Measurements from ENCODE around the gene VPS13A.

VPS13A gene

DNA sequence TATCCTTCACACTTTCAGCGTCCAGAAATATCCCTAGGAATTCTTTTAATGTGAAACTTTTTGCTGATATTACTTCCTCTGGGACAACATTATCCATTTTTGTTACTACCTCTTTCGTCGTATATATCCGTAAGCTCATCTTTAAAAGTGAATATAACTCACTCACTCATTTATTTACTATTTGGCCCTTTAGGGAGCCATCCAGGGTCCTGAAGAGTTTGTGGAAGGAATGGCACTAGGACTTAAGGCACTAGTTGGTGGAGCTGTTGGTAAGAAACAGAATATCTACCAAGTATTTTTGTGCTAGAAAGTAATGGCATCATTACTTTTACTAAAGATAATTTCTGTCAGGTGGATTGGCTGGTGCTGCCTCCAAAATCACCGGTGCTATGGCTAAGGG is 192.7 kb downstream of the VPS13A start:
- TF ChIP-seq, protein P1, sequence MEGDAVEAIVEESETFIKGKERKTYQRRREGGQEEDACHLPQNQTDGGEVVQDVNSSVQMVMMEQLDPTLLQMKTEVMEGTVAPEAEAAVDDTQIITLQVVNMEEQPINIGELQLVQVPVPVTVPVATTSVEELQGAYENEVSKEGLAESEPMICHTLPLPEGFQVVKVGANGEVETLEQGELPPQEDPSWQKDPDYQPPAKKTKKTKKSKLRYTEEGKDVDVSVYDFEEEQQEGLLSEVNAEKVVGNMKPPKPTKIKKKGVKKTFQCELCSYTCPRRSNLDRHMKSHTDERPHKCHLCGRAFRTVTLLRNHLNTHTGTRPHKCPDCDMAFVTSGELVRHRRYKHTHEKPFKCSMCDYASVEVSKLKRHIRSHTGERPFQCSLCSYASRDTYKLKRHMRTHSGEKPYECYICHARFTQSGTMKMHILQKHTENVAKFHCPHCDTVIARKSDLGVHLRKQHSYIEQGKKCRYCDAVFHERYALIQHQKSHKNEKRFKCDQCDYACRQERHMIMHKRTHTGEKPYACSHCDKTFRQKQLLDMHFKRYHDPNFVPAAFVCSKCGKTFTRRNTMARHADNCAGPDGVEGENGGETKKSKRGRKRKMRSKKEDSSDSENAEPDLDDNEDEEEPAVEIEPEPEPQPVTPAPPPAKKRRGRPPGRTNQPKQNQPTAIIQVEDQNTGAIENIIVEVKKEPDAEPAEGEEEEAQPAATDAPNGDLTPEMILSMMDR (IDR thresholded peaks at IDR 0.05; ENCODE audit: unreplicated experiment in 3 of 3), result no peak
- Mint-ChIP-seq H3K4me3 (no peak overlapping the region), H3K27me3 (ENCODE audit: low read depth) (no peaks in the 10 kb centered on the region), H3K9me3 (peaks cover 8% of the 10 kb centered on the region), H3K36me3 (ENCODE audit: low read depth) (peaks cover 57% of the 10 kb centered on the region), H3K27ac (no peak overlapping the region), H3K4me1 (no peaks in the 10 kb centered on the region)

DNA sequence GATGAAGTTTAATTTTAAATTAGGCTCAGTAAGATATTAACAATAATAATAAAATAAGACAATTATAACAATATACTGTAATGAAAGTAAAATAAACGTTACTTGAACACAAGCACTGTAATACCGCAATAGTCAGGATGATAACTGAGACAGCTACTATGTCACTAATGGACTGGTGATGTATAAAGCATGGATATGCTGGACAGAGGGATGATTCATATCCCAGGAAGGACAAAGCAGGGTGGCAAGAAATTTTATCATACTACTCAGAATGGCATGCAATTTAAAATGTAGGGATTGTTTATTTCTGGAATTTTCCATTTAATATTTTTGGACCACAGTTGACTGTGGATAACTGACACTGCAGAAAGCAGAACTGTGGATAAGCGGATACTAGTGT is 196.9 kb downstream of the VPS13A start:
- no peak overlapping the region for H3K27ac Mint-ChIP-seq
- no peak overlapping the region for H3K4me3 Mint-ChIP-seq
- peaks cover 66% of the 10 kb centered on the region for H3K36me3 Mint-ChIP-seq (ENCODE audit: low read depth)
- H3K27me3 Mint-ChIP-seq (ENCODE audit: low read depth), result no peaks in the 10 kb centered on the region
- no peaks in the 10 kb centered on the region for H3K4me1 Mint-ChIP-seq
- peaks cover 8% of the 10 kb centered on the region for H3K9me3 Mint-ChIP-seq
- TF ChIP-seq, protein P1 (IDR thresholded peaks at IDR 0.05; ENCODE audit: unreplicated experiment in 3 of 3), result no peak

- Mint-ChIP-seq H3K9me3 (peaks cover 5% of the 10 kb centered on the region), H3K27me3 (ENCODE audit: low read depth) (no peaks in the 10 kb centered on the region), H3K4me3 (no peak overlapping the region), H3K4me1 (no peaks in the 10 kb centered on the region), H3K27ac (no peak overlapping the region), H3K36me3 (ENCODE audit: low read depth) (peaks cover 57% of the 10 kb centered on the region)
- TF ChIP-seq, protein P1 (IDR thresholded peaks at IDR 0.05; ENCODE audit: unreplicated experiment in 3 of 3), result no peak
Observed at GRCh38 chr9:77375956-77376532, 198.7 kb downstream of the VPS13A start.

DNA sequence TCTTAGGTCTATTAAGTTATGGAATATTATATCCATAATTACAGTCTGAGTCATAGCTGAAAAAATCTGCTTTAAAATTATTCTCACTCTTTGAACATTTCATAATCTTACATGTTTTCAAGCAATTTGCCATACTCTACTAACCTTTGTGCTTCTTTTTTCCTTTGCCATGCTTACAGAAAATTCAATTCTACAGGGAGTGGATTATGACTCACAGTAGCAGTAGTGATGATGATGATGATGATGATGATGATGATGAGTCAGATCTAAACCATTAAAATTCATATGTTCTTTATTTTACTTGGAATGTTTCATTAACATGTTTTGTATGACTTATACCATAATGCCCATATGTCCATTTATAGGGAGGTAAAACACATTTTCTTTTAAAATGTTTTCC is 207.1 kb downstream of the VPS13A start:
- Mint-ChIP-seq H3K27ac (no peak overlapping the region), H3K36me3 (ENCODE audit: low read depth) (peaks cover 18% of the 10 kb centered on the region), H3K9me3 (no peaks in the 10 kb centered on the region), H3K27me3 (ENCODE audit: low read depth) (no peaks in the 10 kb centered on the region), H3K4me1 (no peaks in the 10 kb centered on the region), H3K4me3 (no peak overlapping the region)
- TF ChIP-seq, protein P1 (IDR thresholded peaks at IDR 0.05; ENCODE audit: unreplicated experiment in 3 of 3), result no peak

DNA sequence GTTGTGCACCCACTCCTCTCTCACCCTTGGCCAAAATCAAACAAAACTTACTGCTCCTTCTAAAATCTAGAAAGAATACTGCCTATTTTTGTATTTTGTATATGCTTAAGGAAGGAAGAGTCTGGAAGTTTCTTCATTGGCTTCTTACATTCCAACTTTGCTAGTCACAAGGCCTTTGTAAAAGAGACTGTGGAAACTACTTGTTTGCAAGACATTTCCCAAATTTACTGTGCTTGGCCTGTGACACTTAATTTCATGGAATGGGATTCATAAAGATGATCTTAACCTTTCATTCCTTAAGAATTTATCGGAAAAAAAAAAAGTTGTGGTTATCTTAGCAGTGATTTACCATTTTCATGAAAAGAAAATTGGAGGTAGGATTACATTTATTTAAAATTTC is 208.9 kb downstream of the VPS13A start:
- peaks cover 22% of the 10 kb centered on the region for H3K36me3 Mint-ChIP-seq (ENCODE audit: low read depth)
- no peaks in the 10 kb centered on the region for H3K9me3 Mint-ChIP-seq
- no peak overlapping the region for H3K4me3 Mint-ChIP-seq
- TF ChIP-seq, protein P1 (IDR thresholded peaks at IDR 0.05; ENCODE audit: unreplicated experiment in 3 of 3), result no peak
- no peaks in the 10 kb centered on the region for H3K4me1 Mint-ChIP-seq
- H3K27me3 Mint-ChIP-seq (ENCODE audit: low read depth), result no peaks in the 10 kb centered on the region
- no peak overlapping the region for H3K27ac Mint-ChIP-seq

GRCh38 chr9:77391834-77392233 is 214.5 kb downstream of the VPS13A start:
- no peak overlapping the region for H3K4me3 Mint-ChIP-seq
- no peaks in the 10 kb centered on the region for H3K27me3 Mint-ChIP-seq (ENCODE audit: low read depth)
- TF ChIP-seq, protein P1 (IDR thresholded peaks at IDR 0.05; ENCODE audit: unreplicated experiment in 3 of 3), result no peak
- H3K4me1 Mint-ChIP-seq, result no peaks in the 10 kb centered on the region
- H3K36me3 Mint-ChIP-seq (ENCODE audit: low read depth), result peaks cover 33% of the 10 kb centered on the region
- H3K9me3 Mint-ChIP-seq, result peaks cover 9% of the 10 kb centered on the region
- no peak overlapping the region for H3K27ac Mint-ChIP-seq

All from nephron (organoid).